Measurements from ENCODE around the gene ACSM2B.
"Not testable (repeated sequence)": the region's sequence is repeated elsewhere in the genome, so short reads cannot be mapped to it uniquely, and the experiment has no call there.

Gene ACSM2B

GRCh38 chr16:20595068-20595467, 18.9 kb upstream of the ACSM2B start:
- not testable (repeated sequence) for DNase-seq (ENCODE audit: low spot score)

GRCh38 chr16:20592780-20593179, 16.6 kb upstream of the ACSM2B start:
- DNase-seq (ENCODE audit: low spot score): not testable (repeated sequence)

GRCh38 chr16:20589486-20589885, 13.3 kb upstream of the ACSM2B start:
- not testable (repeated sequence) for DNase-seq (ENCODE audit: low spot score)

GRCh38 chr16:20587645-20588074, 11.5 kb upstream of the ACSM2B start:
- DNase-seq (ENCODE audit: low spot score): not testable (repeated sequence)

GRCh38 chr16:20586716-20587115, 10.5 kb upstream of the ACSM2B start:
- DNase-seq (ENCODE audit: low spot score): not testable (repeated sequence)

- not testable (repeated sequence) for DNase-seq (ENCODE audit: low spot score)
These were observed 9.9 kb upstream of the ACSM2B start for GRCh38 chr16:20586112-20586511.

GRCh38 chr16:20580487-20581259, 4.5 kb upstream of the ACSM2B start:
- not testable (repeated sequence) for DNase-seq (ENCODE audit: low spot score)

- DNase-seq (ENCODE audit: low spot score): not testable (repeated sequence)
These were observed 1.9 kb upstream of the ACSM2B start for GRCh38 chr16:20578091-20578490.

- not testable (repeated sequence) for DNase-seq (ENCODE audit: low spot score)
These were observed 7.0 kb downstream of the ACSM2B start for GRCh38 chr16:20569117-20569651.

- no peak for DNase-seq (ENCODE audit: low spot score)
These were observed 7.8 kb downstream of the ACSM2B start for GRCh38 chr16:20568404-20568803.

GRCh38 chr16:20566864-20567263, 9.3 kb downstream of the ACSM2B start:
- DNase-seq (ENCODE audit: low spot score): no peak

- DNase-seq (ENCODE audit: low spot score): not testable (repeated sequence)
These were observed 10.8 kb downstream of the ACSM2B start for GRCh38 chr16:20565334-20565733.

GRCh38 chr16:20564218-20564617, 11.9 kb downstream of the ACSM2B start:
- DNase-seq (ENCODE audit: low spot score): not testable (repeated sequence)

- DNase-seq (ENCODE audit: low spot score): not testable (repeated sequence)
These were observed 20.5 kb downstream of the ACSM2B start for GRCh38 chr16:20555628-20556027.

GRCh38 chr16:20554689-20555088, 21.5 kb downstream of the ACSM2B start:
- DNase-seq (ENCODE audit: low spot score): not testable (repeated sequence)

- DNase-seq (ENCODE audit: low spot score): not testable (repeated sequence)
These were observed 22.7 kb downstream of the ACSM2B start for GRCh38 chr16:20553493-20553892.

- DNase-seq (ENCODE audit: low spot score): not testable (repeated sequence)
These were observed 29.2 kb downstream of the ACSM2B start for GRCh38 chr16:20546951-20547350.

GRCh38 chr16:20546278-20546853, 29.8 kb downstream of the ACSM2B start:
- DNase-seq (ENCODE audit: low spot score): not testable (repeated sequence)

- DNase-seq (ENCODE audit: low spot score): not testable (repeated sequence)
These were observed 35.4 kb downstream of the ACSM2B start for GRCh38 chr16:20540603-20541316.

GRCh38 chr16:20538687-20539086, 37.5 kb downstream of the ACSM2B start:
- no peak for DNase-seq (ENCODE audit: low spot score)

GRCh38 chr16:20538181-20538580, 38.0 kb downstream of the ACSM2B start:
- no peak for DNase-seq (ENCODE audit: low spot score)

GRCh38 chr16:20536669-20537068, 39.5 kb downstream of the ACSM2B start:
- not testable (repeated sequence) for DNase-seq (ENCODE audit: low spot score)
